Tibial nerve (tissue), 4 donors: ENCODE data around the gene ERVK3-1. TPM values are rescaled to one million over a fixed set of nuclear protein-coding genes. Genes with fewer than 3 reads are reported as not detected.

Experiments used
- DNase-seq, 2 donors: peaks; one replicate each; pipeline ENCODE4 v3.0.0-alpha.2; 2019; ENCODE audit warnings: low spot score in 2 of 2
- H3K27ac ChIP-seq, 4 donors: fragments of 200-600 bp; sonication (generic) in 3 of 4; one replicate each; pipeline ENCODE4 v1.5.1; 2017 to 2019; ENCODE audit warnings: mild to moderate bottlenecking in 1 of 4
- H3K27me3 ChIP-seq, 2 donors: fragments of 200-600 bp; sonication (generic) in 1 of 2; one replicate each; pipeline versions ENCODE4 v1.5.1 to v1.6.0; 2017 to 2019
- H3K36me3 ChIP-seq, 3 donors: fragments of 200-600 bp; sonication (generic); one replicate each; pipeline ENCODE4 v1.5.1; 2018 to 2019
- H3K4me1 ChIP-seq, 4 donors: fragments of 200-600 bp; sonication (generic) in 3 of 4; one replicate each; pipeline ENCODE4 v1.5.1; 2017 to 2019
- H3K4me3 ChIP-seq, 4 donors: fragments of 200-600 bp; sonication (generic) in 3 of 4; one replicate each; pipeline ENCODE4 v1.5.1; 2017 to 2019; ENCODE audit warnings: mild to moderate bottlenecking in 1 of 4, moderate library complexity in 1 of 4
- H3K9me3 ChIP-seq, 4 donors: fragments of 200-600 bp; sonication (generic) in 3 of 4; one replicate each; pipeline ENCODE4 v1.5.1; 2017 to 2019
- EP300 ChIP-seq, 2 donors: sonication (generic); formaldehyde crosslinking; IDR thresholded peaks; one replicate each; pipeline ENCODE4 v1.6.1; 2017; ENCODE audit warnings: antibody characterized with exemption in 2 of 2, mild to moderate bottlenecking in 1 of 2
- POLR2A ChIP-seq, 2 donors: fragments of 450-650 bp; IDR thresholded peaks; one replicate each; pipeline ENCODE4 v1.6.1; 2017; ENCODE audit warnings: antibody characterized with exemption in 2 of 2, mild to moderate bottlenecking in 2 of 2, moderate library complexity in 2 of 2
- WGBS, 2 donors: methylation state at CpG; one replicate each; pipeline ENCODE4 v1.1.5; 2018; 5-methylcytosine and 5-hydroxymethylcytosine counted together
- total RNA-seq, 4 donors: library from RNA; depleted of rRNA; stranded (reverse); fragments of >200 nt; gene quantifications; one replicate each; pipeline ENCODE4 v1.1.0, GENCODE V29; 2016
- TF ChIP-seq, protein P1 (sequence below), 5 experiments: fragments of 200-600 bp in 3 of 5; fragments of 450-650 bp in 2 of 5; sonication (generic) in 3 of 5; IDR thresholded peaks; one replicate each; pipeline ENCODE4 v1.5.1; 2016 to 2019; ENCODE audit warnings: antibody characterized with exemption in 5 of 5, mild to moderate bottlenecking in 3 of 5, moderate library complexity in 2 of 5

The ERVK3-1 gene
- total RNA-seq, 4 donors from 2014 or later = 30.0 to 59.2 (median 45.9) TPM

DNA sequence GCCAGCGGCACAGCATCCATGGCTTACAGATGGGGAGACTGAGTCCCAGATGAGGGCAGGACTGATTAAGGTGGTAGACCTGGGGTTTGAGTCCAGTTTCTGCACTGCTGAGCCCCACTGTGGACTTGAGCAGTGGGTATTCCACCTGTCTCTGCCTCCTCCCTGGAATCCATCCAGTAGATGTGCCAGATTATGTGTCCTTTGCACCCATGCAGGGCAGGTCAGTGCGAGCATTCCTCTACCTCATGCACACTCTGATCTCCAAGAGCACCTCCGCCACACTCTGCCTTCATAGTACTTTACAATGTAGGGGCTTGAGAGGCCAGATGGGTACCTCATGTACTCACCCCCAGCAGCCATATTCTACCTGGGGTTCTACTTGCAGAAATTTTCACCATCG lies 31.6 kb downstream of the ERVK3-1 start:
- 93 to 97% methylated on average over 4 of the region's 4 CpGs for WGBS, 2 donors
- H3K27ac ChIP-seq = no peak overlapping the region
- no peak for DNase-seq
- no peaks in the 10 kb centered on the region for H3K4me1 ChIP-seq
- no peak overlapping the region for H3K4me3 ChIP-seq
- TF ChIP-seq, protein P1, sequence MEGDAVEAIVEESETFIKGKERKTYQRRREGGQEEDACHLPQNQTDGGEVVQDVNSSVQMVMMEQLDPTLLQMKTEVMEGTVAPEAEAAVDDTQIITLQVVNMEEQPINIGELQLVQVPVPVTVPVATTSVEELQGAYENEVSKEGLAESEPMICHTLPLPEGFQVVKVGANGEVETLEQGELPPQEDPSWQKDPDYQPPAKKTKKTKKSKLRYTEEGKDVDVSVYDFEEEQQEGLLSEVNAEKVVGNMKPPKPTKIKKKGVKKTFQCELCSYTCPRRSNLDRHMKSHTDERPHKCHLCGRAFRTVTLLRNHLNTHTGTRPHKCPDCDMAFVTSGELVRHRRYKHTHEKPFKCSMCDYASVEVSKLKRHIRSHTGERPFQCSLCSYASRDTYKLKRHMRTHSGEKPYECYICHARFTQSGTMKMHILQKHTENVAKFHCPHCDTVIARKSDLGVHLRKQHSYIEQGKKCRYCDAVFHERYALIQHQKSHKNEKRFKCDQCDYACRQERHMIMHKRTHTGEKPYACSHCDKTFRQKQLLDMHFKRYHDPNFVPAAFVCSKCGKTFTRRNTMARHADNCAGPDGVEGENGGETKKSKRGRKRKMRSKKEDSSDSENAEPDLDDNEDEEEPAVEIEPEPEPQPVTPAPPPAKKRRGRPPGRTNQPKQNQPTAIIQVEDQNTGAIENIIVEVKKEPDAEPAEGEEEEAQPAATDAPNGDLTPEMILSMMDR (IDR thresholded peaks at IDR 0.05) = no peak
- TF ChIP-seq POLR2A (IDR thresholded peaks at IDR 0.05) (no peak), EP300 (IDR thresholded peaks at IDR 0.05) (no peak)
- H3K27me3 ChIP-seq = no peaks in the 10 kb centered on the region
- peaks cover 0 to 70% (median 0%) of the 10 kb centered on the region in 3 donors for H3K36me3 ChIP-seq
- peaks cover 0 to 27% (median 0%) of the 10 kb centered on the region in 4 donors for H3K9me3 ChIP-seq

DNA sequence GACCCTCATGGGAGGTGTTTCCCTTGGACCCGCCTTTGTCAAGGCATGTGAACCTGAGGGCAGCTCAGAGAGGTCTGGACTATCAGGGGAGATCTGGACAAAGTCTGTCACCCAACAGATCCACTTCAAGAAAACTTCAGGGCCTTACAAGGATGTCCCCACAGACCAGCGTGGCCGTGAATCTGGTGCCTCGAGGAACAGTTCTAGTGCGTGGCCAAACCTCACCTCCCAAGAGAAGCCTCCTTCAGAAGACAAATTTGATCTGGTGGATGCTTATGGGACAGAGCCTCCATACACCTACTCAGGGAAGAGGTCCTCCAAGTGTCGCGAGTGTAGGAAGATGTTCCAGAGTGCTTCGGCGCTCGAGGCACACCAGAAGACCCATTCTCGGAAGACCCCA lies 33.2 kb downstream of the ERVK3-1 start:
- Histone ChIP-seq H3K27me3 (no peaks in the 10 kb centered on the region), H3K4me1 (no peaks in the 10 kb centered on the region), H3K36me3 (peaks cover 0 to 81% (median 0%) of the 10 kb centered on the region in 3 donors), H3K27ac (no peak overlapping the region), H3K9me3 (peaks cover 0 to 27% (median 0%) of the 10 kb centered on the region in 4 donors), H3K4me3 (no peak overlapping the region)
- DNase-seq = no peak
- TF ChIP-seq EP300 (IDR thresholded peaks at IDR 0.05) = no peak
- no peak for TF ChIP-seq POLR2A (IDR thresholded peaks at IDR 0.05)
- TF ChIP-seq, protein P1 (IDR thresholded peaks at IDR 0.05) = no peak
- 94 to 96% methylated on average over 11 of the region's 11 CpGs for WGBS, 2 donors

DNA sequence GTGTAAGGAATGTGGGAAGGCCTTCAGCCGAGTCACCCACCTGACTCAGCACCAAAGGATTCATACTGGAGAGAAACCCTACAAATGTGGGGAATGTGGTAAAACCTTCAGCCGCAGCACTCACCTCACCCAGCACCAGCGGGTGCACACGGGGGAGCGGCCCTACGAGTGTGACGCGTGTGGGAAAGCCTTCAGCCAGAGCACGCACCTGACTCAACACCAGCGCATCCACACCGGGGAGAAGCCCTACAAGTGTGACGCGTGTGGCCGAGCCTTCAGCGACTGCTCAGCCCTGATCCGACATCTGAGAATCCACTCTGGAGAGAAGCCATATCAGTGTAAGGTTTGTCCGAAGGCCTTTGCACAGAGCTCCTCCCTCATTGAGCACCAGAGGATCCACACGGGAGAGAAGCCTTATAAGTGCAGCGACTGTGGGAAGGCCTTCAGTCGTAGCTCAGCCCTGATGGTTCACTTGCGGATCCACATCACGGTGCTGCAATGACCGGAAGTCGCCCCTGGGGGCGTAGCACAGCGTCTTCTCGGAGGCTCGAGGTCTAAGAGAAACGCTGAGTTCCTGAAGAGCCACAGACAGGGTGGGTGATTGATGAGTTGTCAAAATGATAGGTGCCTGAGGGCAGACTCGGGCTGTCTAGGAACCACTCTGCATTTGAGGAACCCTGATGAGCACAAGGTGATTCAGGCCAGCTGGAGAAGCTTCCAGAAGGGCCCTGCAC lies 33.8 kb downstream of the ERVK3-1 start:
- DNase-seq = no peak
- H3K36me3 ChIP-seq = peaks cover 0 to 81% (median 0%) of the 10 kb centered on the region in 3 donors
- peaks cover 0 to 29% (median 0%) of the 10 kb centered on the region in 4 donors for H3K9me3 ChIP-seq
- H3K27me3 ChIP-seq = no peaks in the 10 kb centered on the region
- WGBS, 2 donors = 75 to 80% methylated on average over 27 to 30 of the region's 30 CpGs
- H3K4me1 ChIP-seq = no peaks in the 10 kb centered on the region
- no peak overlapping the region for H3K4me3 ChIP-seq
- H3K27ac ChIP-seq = no peak overlapping the region
- TF ChIP-seq EP300 (IDR thresholded peaks at IDR 0.05) (no peak), POLR2A (IDR thresholded peaks at IDR 0.05) (no peak)
- TF ChIP-seq, protein P1 (IDR thresholded peaks at IDR 0.05) = no peak

DNA sequence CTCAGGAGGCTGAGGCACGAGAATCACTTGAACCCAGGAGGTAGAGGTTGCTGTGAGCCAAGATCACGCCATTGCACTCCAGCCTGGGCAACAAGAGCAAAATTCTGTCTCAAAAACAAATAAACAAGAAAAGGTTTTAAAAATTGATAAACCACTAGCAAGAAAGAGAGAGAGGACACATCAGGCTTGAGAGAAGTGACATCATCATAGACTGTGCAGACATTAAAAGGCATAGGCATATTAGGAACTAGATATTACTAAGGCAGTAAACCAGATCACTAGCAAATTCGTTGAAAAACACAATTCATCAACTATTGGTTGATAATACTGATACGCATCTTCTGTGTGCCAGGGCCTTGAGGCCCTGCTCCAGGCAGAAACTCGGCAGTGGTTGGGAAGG lies 40.4 kb downstream of the ERVK3-1 start:
- Histone ChIP-seq H3K27me3 (peaks cover 0 to 4% of the 10 kb centered on the region in 2 donors), H3K4me3 (no peak overlapping the region), H3K9me3 (peaks cover 0 to 2% (median 0%) of the 10 kb centered on the region in 4 donors), H3K27ac (no peak overlapping the region), H3K4me1 (peaks cover 0 to 37% (median 6%) of the 10 kb centered on the region in 4 donors), H3K36me3 (peaks cover 0 to 29% (median 0%) of the 10 kb centered on the region in 3 donors)
- TF ChIP-seq, protein P1 (IDR thresholded peaks at IDR 0.05) = no peak
- TF ChIP-seq POLR2A (IDR thresholded peaks at IDR 0.05) (no peak), EP300 (IDR thresholded peaks at IDR 0.05) (no peak)
- DNase-seq = no peak
- WGBS, 2 donors = 75 to 76% methylated on average over 5 of the region's 5 CpGs
